ENCODE results near the gene SENP6. TPM values are rescaled to one million over a fixed set of nuclear protein-coding genes. Genes with fewer than 3 reads are reported as not detected.
"Not testable (repeated sequence)": the region's sequence is repeated elsewhere in the genome, so short reads cannot be mapped to it uniquely, and the experiment has no call there.

SENP6 gene
- total RNA-seq, 1 experiment from 2014 or later: 116 TPM

DNA sequence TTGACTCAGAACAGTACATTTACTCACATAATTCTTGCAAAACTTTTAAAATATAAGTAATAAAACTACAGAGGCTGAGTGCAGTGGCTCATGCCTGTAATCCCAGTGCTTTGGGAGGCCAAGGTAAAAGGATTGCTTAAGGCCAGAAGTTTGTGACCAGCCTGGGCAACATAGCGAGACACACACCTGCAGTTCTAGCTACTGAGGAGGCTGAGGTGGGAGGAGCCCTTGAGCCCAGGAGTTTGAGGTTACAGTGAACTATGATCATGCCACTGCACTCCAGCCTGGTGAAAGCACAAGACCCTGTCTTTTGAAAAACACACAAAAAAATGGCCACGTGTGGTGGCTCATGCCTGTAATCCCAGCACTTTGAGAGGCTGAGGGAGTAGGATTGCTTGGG lies 125.5 kb downstream of the SENP6 start:
- no CpG with 5 or more reads among the region's 2 CpGs for WGBS (ENCODE audit: extremely low coverage, insufficient read length, low lambda C conversion rate)
- H2BK15ac ChIP-seq (ENCODE audit: low read depth, low read length): no peak overlapping the region

DNA sequence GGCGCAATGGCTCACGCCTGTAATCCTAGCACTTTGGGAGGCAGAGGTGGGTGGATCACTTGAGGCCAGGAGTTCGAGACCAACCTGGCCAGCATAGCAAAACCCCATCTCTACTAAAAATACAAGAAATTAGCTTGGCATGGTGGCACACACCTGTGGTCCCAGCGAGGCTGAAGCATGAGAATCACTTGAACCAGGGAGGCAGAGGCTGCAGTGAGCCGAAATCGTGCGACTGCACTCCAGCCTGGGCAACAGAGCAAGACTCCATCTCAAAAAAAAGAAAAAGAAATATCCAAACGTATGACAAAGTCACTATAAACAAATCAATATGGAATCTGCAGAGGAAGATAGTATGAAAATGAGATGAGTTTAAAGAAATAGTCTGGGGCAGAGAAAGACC lies 129.3 kb downstream of the SENP6 start:
- H3K27me3 ChIP-seq (ENCODE audit: insufficient read depth, low read length); H3K27ac ChIP-seq (ENCODE audit: insufficient read length, low read depth, low read length); H3T11ph ChIP-seq (ENCODE audit: low read length); H3K23ac ChIP-seq (ENCODE audit: insufficient read length, low read depth, low read length); H3K9me3 ChIP-seq (ENCODE audit: control insufficient read depth, low read depth, low read length); H3K4me1 ChIP-seq (ENCODE audit: insufficient read depth, low read length); H4K5ac ChIP-seq (ENCODE audit: insufficient read length, low read depth, low read length); H3K56ac ChIP-seq (ENCODE audit: insufficient read length, low read depth, low read length); H2AK5ac ChIP-seq (ENCODE audit: insufficient read length, low read length); H3K36me3 Mint-ChIP-seq (ENCODE audit: insufficient read depth in 1 of 3, low read depth in 3 of 3); H3K23me2 ChIP-seq (ENCODE audit: insufficient read length, low read depth, low read length, poor library complexity, severe bottlenecking); H3K27ac Mint-ChIP-seq; DNase-seq; H4K91ac ChIP-seq (ENCODE audit: insufficient read length, low read depth, low read length); H2BK5ac ChIP-seq (ENCODE audit: insufficient read length, low read length); H2BK120ac ChIP-seq (ENCODE audit: low read depth, low read length, poor library complexity, severe bottlenecking); H3K9me3 Mint-ChIP-seq; H3K4me3 Mint-ChIP-seq; H3K79me1 ChIP-seq (ENCODE audit: insufficient read depth, low read depth, low read length, poor library complexity, severe bottlenecking); H3K4me2 ChIP-seq (ENCODE audit: insufficient read depth, insufficient read length, low read length); H4K8ac ChIP-seq (replicated peaks; ENCODE audit: insufficient read length, low read depth, low read length); H2BK12ac ChIP-seq (ENCODE audit: insufficient read length, low read depth, low read length); H2BK20ac ChIP-seq (ENCODE audit: low read depth, low read length, poor library complexity, severe bottlenecking); H3K18ac ChIP-seq (ENCODE audit: insufficient read length, low read depth, low read length); H3K9ac ChIP-seq (ENCODE audit: extremely low read depth, insufficient read length, low read length); H4K20me1 ChIP-seq (ENCODE audit: control insufficient read depth, insufficient read depth, insufficient read length); H3K4me1 Mint-ChIP-seq; H3K14ac ChIP-seq (ENCODE audit: insufficient read depth, low read length); H2BK15ac ChIP-seq (ENCODE audit: low read depth, low read length); H2AFZ ChIP-seq (ENCODE audit: low read length); H3K79me2 ChIP-seq (ENCODE audit: insufficient read depth, low read length); H3K4ac ChIP-seq (ENCODE audit: low read depth, low read length); H3K27me3 Mint-ChIP-seq (ENCODE audit: low read depth): not testable (repeated sequence)
- WGBS (ENCODE audit: extremely low coverage, insufficient read length, low lambda C conversion rate): no CpG with 5 or more reads among the region's 8 CpGs

More for the DNA sequence above, 125.5 kb downstream of the SENP6 start:
- no peak overlapping the region for H4K5ac ChIP-seq (ENCODE audit: insufficient read length, low read depth, low read length)
- H3K27me3 ChIP-seq (ENCODE audit: insufficient read depth, low read length): no peaks in the 10 kb centered on the region
- no peaks in the 10 kb centered on the region for H4K20me1 ChIP-seq (ENCODE audit: control insufficient read depth, insufficient read depth, insufficient read length)
- H3K23ac ChIP-seq (ENCODE audit: insufficient read length, low read depth, low read length): no peak overlapping the region
- no peaks in the 10 kb centered on the region for H3K9me3 Mint-ChIP-seq
- H3K27ac Mint-ChIP-seq: peak overlapping the region in 1 of 3 experiments; percentile 31; a peak in 1 of 7 replicates
- no peak overlapping the region for H2BK20ac ChIP-seq (ENCODE audit: low read depth, low read length, poor library complexity, severe bottlenecking)
- no peak overlapping the region for H2AK5ac ChIP-seq (ENCODE audit: insufficient read length, low read length)
- no peak overlapping the region for H3K4me3 Mint-ChIP-seq
- H3K27ac ChIP-seq (ENCODE audit: insufficient read length, low read depth, low read length): no peak overlapping the region
- H3K23me2 ChIP-seq (ENCODE audit: insufficient read length, low read depth, low read length, poor library complexity, severe bottlenecking): no peaks in the 10 kb centered on the region
- H3K79me1 ChIP-seq (ENCODE audit: insufficient read depth, low read depth, low read length, poor library complexity, severe bottlenecking): no peaks in the 10 kb centered on the region
- H3K56ac ChIP-seq (ENCODE audit: insufficient read length, low read depth, low read length): no peak overlapping the region
- no peak overlapping the region for H2BK120ac ChIP-seq (ENCODE audit: low read depth, low read length, poor library complexity, severe bottlenecking)
- no peak overlapping the region for H2AFZ ChIP-seq (ENCODE audit: low read length)
- no peak overlapping the region for H3K4me2 ChIP-seq (ENCODE audit: insufficient read depth, insufficient read length, low read length)
- no peak for DNase-seq
- no peak for TF ChIP-seq CTCF (conservative IDR thresholded peaks at IDR 0.05)
- H3K4me1 ChIP-seq (ENCODE audit: insufficient read depth, low read length): no peaks in the 10 kb centered on the region
- no peak overlapping the region for H3K18ac ChIP-seq (ENCODE audit: insufficient read length, low read depth, low read length)
- no peak overlapping the region for H4K8ac ChIP-seq (replicated peaks; ENCODE audit: insufficient read length, low read depth, low read length)
- H3K9ac ChIP-seq (ENCODE audit: extremely low read depth, insufficient read length, low read length): no peak overlapping the region
- no peaks in the 10 kb centered on the region for H3K4me1 Mint-ChIP-seq
- H3K36me3 Mint-ChIP-seq (ENCODE audit: insufficient read depth in 1 of 3, low read depth in 3 of 3): no peaks in the 10 kb centered on the region
- H3K9me3 ChIP-seq (ENCODE audit: control insufficient read depth, low read depth, low read length): no peaks in the 10 kb centered on the region
- no peak overlapping the region for H3T11ph ChIP-seq (ENCODE audit: low read length)
- H3K4ac ChIP-seq (ENCODE audit: low read depth, low read length): no peak overlapping the region
- no peak overlapping the region for H2BK5ac ChIP-seq (ENCODE audit: insufficient read length, low read length)
- no peak overlapping the region for H4K91ac ChIP-seq (ENCODE audit: insufficient read length, low read depth, low read length)
- H2BK12ac ChIP-seq (ENCODE audit: insufficient read length, low read depth, low read length): no peak overlapping the region
- H3K79me2 ChIP-seq (ENCODE audit: insufficient read depth, low read length): no peaks in the 10 kb centered on the region
- no peaks in the 10 kb centered on the region for H3K27me3 Mint-ChIP-seq (ENCODE audit: low read depth)
- no peak overlapping the region for H3K14ac ChIP-seq (ENCODE audit: insufficient read depth, low read length)

Measured in H9 (cell line).